ENCODE measurements around the gene PSMB11.

PSMB11 gene

GRCh38 chr14:23035303-23036144, 6.5 kb upstream of the PSMB11 start:
- intact Hi-C loops (cut with DNase I), result loop anchor here (2.0 kb wide), 1 partner anchor 29 kb away; no protein-coding TSS in a partner anchor
- no peak for DNase-seq

DNA sequence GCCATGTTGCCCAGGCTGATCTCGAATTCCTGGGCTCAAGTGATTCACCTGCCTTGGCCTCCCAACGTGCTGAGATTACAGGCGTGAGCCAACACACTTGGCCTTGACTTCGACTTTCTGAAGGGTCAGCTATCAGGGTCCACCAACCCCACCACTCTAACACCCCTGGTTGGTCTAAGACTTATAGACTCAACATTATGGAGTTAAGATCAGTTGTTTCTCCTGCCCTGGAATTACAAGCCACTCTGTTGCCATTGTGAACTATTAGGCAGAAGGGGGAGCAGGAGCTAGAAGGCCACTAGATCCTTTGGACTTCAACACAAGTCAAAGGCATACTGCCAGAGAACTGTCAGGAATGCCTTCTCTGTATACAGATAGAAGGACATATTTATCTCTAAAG, 1.9 kb upstream of the PSMB11 start:
- no peak for DNase-seq
- intact Hi-C loops (cut with DNase I), result no loop called here

- no peak for DNase-seq
- intact Hi-C loops (cut with DNase I), result no loop called here
These were observed 283 bp upstream of the PSMB11 start for GRCh38 chr14:23041729-23042128.

- intact Hi-C loops (cut with DNase I), result no loop called here
- DNase-seq, result no peak
These were observed 1.1 kb downstream of the PSMB11 start for GRCh38 chr14:23043145-23043544.

- DNase-seq, result peak in 1 of 10 donors; percentile 5
- intact Hi-C loops (cut with DNase I), result no loop called here
These were observed 1.7 kb downstream of the PSMB11 start for GRCh38 chr14:23043754-23044153.

DNA sequence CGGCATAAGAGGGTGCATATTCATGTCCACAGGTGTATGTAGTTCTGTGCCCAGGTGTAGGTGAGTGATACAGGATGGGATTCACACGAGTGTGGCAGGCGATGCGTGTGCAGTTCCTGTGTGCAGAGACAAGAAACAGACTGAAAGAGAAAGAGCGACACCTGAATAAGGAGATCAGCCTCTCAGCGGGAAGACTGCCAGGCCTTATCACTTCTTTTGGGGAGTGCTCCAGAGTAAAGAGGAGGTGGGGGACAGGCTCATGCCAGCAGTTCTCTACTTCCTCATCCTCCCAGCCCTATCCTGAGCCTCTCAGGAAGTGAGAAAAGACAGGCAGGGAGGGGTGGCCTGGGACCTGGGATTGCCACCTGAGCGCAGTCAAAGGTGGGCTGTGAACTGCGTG, 2.8 kb downstream of the PSMB11 start:
- intact Hi-C loops (cut with DNase I), result no loop called here
- no peak for DNase-seq

DNA sequence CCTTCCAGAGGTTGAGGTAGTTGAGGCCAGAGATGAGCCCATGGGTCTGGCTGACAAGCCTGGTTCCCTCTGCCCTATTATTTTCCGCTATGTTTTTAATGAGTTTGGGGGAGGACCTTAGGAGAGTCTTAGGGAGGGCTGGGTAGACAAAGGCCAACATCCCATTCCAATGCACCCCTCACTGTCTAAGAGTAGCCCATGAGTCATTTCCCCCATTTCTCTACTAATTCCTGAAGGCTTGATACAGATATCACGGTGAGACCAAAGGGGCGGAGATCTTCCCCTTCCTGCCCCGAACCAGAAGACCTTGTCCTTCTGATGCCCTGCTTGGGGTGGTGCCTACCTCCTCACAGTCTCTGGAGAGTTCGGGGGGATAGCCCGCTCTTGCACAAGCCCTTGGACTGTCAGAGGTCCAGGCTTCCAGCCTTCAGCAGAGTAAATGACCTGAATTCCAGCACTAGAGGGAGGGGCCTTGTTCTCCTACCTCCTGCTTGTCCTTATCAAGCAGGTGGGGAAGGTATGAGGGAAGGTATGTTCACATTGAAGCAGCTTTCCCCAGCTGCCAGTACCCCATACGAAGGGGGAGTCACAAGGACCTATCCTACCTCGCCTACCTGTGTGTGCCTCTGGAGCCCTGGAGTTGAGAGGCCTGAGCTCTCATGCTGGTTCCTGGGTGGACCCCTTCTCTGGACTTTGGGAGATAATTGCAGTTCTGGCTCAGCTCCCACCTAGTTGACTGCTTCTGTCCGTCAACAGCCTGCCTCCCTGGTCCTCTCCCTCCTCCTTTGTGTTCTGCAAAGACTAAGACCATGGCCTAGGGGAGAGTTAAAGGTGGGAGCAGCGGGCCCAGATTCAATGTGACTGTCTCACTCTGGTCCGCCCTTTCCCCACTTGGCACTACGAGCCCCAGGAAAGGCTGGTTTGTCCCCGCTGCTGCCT, 3.7 kb downstream of the PSMB11 start:
- DNase-seq, result no peak
- intact Hi-C loops (cut with DNase I), result no loop called here

DNA sequence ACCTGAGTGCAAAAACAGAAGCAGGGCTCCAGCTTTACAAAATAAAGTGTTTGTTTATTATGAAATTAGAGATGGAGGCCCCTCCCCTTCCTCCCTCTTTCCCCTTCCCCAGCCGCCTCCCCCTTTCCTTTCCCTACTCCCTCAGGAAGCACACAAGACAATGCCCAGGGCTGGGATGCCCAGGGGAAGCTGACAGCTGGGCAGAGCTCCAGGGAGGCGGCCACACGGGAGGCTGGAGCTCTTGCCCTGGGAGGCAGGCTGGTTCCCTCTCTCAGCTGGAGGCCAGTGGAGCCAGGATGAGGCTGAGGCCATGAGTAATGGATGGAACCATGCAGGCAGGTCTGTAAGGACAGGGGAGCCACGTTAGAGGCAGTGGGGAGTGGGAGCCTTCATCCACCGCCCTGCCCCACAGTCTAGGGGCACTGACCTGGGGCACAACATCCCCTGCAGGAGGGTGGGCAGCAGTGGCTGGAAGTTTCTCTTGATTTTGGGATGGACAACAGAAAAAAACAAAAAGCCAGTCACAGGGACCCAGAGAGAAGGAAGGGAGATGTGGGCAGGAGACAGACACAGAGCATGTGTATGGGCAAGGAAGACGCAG, 5.1 kb downstream of the PSMB11 start:
- DNase-seq, result no peak
- intact Hi-C loops (cut with DNase I), result no loop called here

DNA sequence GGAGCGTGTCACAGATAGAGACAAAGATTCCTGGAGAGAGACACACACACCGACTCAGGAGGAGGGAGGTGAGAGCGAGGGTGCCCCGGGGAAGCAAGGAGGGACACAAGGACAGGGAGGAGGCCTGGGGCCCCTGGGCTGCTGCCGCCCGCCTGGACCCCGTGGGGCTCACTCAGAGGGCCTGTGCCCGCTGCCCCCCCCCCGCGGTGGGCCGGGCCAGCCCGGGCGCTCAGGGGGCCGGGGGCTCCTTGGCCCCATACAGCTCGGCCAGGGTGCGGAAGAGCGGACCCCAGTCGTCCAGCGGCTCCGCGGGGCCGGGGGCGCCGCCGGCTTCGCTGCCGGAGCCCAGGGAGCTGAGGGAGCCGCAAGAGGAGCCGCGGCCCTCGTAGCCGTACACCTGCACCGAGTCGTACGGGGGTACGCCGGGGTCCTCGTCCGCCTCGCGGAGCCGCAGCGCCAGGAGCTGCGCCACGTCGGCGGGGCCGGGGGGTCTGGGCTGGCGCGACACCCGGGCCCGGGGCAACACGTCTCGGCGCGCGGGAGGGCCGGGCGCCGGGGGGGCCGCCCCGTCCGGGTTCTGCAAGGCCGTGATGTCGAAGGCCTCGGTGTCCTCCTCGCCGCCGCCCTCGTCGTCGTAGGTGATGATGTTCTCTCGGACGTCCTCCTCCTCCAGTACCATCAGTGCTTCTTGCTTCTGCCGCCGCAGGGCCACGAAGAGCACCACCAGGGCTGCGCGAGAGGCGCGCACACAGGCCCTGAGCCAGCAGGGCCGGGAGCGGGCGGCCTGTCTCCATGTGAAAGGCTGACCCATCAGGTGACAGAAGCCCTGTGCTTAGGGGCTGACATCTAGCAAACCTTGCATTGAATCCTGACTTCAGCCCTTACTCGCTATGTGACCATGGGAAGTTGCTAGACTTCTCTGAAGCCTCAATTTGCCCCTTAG, 6.0 kb downstream of the PSMB11 start:
- no peak for DNase-seq
- intact Hi-C loops (cut with DNase I), result no loop called here

DNA sequence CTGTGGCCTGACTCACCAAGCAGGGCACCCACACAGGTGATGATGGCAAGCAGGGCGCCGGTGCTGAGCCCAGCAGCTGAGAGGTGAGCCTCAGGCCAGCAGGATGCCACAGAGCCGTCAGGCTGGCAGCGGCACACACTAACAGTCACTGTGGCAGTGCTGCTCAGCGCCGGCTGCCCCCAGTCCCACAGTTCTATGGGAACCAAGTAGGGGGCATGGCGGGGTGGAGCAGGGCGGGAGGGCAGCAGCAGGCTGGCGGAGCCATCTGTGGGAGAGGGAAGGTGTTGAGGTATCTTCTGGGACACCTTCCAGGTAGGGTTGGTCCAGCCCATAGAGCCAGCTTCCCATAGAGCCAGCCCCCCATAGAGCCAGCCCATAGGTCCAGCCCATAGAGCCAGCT, 7.0 kb downstream of the PSMB11 start:
- intact Hi-C loops (cut with DNase I), result no loop called here
- peak in 1 of 10 donors; percentile 37 for DNase-seq

DNA sequence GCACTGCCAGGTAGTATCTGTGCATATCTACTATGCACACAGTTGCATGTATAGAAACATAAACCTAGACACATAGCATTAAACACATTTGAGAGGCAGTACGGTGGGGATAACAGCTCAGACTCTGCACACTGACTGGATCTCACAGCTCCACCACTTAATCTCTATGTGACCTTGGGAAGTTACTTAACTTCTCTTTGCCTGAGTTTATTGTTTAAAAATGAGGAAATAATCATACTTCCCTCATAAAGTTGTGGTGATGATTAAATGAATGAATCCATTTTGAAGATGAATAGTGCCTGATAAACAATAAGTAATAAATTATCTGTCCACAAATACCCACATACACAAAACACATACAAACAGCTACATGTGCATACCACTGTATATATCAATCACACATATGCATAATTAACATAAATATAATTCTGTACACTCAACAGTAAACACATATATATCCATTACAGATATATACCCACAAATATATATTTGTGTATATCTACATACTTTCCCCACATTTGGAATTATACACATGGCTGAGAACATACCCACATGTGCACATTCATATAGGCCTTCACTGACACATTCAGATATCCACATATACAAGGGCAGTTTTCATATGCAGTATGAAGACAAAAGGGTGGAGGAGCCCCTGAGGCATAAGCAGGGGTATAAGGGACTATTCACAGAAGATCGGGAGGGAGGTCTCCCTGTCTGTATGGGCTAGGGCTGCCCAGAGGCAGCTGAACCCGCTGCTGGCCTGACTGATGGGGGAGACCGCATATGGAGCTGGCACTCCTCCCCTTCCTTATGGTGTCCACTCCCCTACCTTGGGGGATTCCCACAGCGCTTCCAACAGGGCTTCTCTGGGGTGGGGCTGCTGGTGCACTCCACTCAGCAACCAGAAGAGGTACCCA, 9.4 kb downstream of the PSMB11 start:
- peak in 1 of 10 donors; percentile 47 for DNase-seq
- intact Hi-C loops (cut with DNase I), result no loop called here

DNA sequence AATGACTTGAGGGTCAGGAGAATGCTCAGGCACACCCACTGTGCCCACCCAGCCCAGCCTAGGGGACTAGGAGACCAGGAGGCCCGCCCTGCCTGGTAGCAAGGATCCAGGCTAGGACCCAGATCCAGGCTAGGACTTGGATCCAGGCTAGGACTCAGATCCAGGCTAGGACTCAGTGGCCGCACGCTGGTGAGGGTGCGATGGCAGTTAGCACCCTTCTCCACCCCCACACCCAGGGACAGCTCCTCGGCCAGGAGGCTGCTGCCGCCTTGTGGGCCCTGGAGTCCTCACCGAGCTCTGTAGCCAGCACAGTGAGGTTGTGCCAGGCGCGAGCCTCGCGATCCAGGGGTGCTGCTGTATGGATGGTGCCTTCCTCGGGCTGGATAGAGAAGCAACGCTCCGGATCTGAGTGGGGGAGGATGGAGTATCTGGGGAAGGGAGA, 10.2 kb downstream of the PSMB11 start:
- intact Hi-C loops (cut with DNase I), result no loop called here
- DNase-seq, result peak; percentile 31 to 95 (median 54)

GRCh38 chr14:23052671-23053070, 10.7 kb downstream of the PSMB11 start:
- DNase-seq, result no peak
- intact Hi-C loops (cut with DNase I), result no loop called here

- no peak for DNase-seq
- intact Hi-C loops (cut with DNase I), result no loop called here
These were observed 11.4 kb downstream of the PSMB11 start for GRCh38 chr14:23053426-23053825.

GRCh38 chr14:23054000-23054811, 12.2 kb downstream of the PSMB11 start:
- intact Hi-C loops (cut with DNase I), result no loop called here
- peak in 5 of 10 donors; percentile 28 to 91 (median 46) for DNase-seq

- intact Hi-C loops (cut with DNase I), result no loop called here
These were observed 13.1 kb downstream of the PSMB11 start for GRCh38 chr14:23055147-23055550.

DNA sequence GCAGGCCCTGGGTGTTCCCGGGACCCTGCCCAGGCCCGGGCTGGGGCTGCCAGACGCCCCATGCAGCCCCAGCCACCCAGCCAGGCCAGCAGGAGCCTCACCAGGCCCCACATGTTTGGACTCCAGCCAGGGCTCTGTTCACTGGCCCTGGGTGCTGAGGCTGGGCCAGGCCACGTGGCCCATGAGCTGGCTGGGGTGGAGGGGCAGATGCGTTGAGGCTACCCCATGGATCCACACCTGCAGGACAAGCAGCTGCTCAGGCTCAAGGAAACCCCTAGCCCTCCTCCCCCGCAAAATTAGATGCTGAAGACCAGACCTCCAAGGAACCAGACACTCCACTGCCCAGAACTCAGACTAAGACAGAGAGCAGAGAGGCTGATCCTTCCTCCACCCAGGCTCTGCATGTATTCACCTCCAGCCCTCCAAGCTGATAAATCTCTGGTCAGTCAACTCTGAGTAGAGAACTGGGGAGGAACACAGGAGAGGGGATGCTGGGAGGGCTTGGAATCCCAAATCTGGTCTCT, 13.7 kb downstream of the PSMB11 start:
- intact Hi-C loops (cut with DNase I), result no loop called here
- DNase-seq, result peak in 4 of 10 donors; percentile 41 to 90 (median 62)

More at GRCh38 chr14:23055147-23055550, 13.1 kb downstream of the PSMB11 start:
- no peak for DNase-seq
